C4-2B (cell line): ENCODE measurements around the gene WDR62.
"Not testable (repeated sequence)": the region's sequence is repeated elsewhere in the genome, so short reads cannot be mapped to it uniquely, and the experiment has no call there.

Experiments used
- H3K27ac ChIP-seq: fragments of 450-650 bp; 2 replicates; pipeline ENCODE4 v1.5.1; 2017
- ZFX ChIP-seq: fragments of 450-650 bp; IDR thresholded peaks from 2 replicates; pipeline ENCODE4 v1.6.1; 2017
- TF ChIP-seq, protein P1 (sequence below): fragments of 450-650 bp; conservative IDR thresholded peaks from 2 replicates; pipeline ENCODE4 v1.5.1; 2017; ENCODE audit warnings: mild to moderate bottlenecking

WDR62 gene

DNA sequence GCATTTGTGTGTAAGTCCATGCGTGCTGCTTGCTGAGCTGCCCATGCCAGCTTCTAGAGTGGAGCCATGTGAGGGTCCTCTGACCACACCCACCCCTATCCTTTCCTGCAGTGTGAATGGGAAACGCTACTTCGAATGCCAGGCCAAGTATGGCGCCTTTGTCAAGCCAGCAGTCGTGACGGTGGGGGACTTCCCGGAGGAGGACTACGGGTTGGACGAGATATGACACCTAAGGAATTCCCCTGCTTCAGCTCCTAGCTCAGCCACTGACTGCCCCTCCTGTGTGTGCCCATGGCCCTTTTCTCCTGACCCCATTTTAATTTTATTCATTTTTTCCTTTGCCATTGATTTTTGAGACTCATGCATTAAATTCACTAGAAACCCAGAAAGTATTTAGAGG is 70.9 kb downstream of the WDR62 start:
- TF ChIP-seq, protein P1, sequence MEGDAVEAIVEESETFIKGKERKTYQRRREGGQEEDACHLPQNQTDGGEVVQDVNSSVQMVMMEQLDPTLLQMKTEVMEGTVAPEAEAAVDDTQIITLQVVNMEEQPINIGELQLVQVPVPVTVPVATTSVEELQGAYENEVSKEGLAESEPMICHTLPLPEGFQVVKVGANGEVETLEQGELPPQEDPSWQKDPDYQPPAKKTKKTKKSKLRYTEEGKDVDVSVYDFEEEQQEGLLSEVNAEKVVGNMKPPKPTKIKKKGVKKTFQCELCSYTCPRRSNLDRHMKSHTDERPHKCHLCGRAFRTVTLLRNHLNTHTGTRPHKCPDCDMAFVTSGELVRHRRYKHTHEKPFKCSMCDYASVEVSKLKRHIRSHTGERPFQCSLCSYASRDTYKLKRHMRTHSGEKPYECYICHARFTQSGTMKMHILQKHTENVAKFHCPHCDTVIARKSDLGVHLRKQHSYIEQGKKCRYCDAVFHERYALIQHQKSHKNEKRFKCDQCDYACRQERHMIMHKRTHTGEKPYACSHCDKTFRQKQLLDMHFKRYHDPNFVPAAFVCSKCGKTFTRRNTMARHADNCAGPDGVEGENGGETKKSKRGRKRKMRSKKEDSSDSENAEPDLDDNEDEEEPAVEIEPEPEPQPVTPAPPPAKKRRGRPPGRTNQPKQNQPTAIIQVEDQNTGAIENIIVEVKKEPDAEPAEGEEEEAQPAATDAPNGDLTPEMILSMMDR, result no peak
- TF ChIP-seq ZFX, result no peak
- no peak overlapping the region for H3K27ac ChIP-seq

DNA sequence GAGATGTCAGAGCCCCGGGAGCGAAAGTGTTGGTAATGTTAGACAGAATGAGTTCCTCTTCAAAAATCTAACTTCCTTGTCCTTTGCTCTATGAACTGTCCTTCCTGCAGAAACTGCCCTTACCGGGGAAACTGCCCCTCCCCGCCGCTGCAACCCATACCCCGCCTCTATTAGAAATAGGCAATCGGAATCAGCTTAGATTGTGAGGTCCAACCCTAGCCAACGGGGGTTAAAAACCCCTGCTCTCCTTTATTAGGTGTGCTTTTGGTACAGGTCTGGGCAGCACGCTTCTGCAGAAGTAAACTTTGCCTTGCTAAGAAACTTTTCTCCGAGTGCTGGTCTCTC is 73.7 kb downstream of the WDR62 start:
- no peak for TF ChIP-seq ZFX
- TF ChIP-seq, protein P1, result no peak
- H3K27ac ChIP-seq, result peak overlapping the region; percentile 80

DNA sequence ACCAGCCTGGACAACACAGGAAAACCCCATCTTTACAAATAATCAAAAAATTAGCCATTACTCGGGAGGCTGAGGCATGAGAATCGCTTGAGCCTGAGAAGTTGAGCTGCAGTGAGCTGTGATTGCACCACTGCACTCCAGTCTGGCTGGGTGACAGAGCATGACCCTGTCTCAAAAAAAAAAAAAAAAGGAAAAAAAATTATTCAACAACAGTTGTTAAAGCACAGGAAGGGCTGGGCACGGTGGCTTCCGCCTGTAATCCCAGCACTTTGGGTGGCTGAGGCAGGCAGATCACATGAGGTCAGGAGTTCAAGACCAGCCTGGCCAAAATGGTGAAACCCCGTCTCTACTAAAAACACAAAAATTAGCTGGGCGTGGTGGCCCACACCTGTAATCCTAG is 76.5 kb downstream of the WDR62 start:
- H3K27ac ChIP-seq, result not testable (repeated sequence)

DNA sequence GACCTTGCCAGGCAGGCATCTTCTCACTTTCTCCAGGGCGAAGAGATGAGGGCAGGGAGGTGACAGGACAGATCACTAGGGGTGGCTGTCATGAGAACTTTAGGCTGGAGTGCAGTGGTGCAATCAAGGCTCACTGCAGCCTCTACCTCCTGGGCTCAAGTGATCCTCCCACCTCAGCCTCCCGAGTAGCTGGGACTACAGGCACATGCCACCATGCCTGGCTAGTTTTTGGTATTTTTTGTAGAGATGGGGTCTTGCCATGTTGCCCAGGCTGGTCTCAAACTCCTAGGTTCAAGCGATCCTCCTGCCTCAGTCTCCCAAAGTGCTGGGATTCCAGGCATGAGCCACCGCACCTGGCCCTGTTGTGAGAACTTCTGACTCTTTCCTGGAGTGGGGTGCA is 80.2 kb downstream of the WDR62 start:
- H3K27ac ChIP-seq, result not testable (repeated sequence)

DNA sequence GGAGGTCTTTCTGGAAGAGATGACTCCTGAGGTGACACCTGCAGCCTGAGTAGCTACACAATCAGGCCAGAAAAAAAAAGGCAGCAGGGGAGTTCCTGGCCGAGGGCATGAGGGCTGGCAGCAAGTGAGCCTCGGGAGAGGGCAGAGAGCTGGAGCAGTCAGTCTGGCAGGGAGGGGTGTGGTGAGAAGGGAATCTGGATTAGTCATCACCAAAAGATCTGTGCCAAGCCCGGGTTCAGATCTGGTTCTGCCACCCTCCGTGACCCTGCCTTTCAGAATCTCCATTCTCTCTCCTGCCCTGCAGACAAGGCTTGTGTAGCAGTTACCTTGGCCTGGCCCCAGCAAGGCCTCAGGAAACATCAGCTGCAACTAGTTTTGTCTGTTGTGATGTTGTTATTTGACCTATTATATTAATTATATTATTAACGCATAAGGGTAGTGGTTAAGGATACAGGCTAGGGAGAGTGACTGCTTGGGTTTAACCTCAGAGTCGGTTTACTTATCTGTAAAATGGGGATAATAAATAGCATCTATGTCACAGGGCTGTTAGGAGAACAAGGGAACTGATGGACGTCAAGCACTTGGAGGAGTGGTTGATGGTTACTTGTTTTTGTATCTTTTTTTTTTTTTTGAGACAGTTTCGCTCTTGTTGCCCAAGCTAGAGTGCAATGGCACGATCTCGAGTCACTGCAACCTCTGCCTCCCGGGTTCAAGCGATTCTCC is 82.4 kb downstream of the WDR62 start:
- TF ChIP-seq, protein P1, result no peak
- no peak for TF ChIP-seq ZFX
- peak overlapping the region; percentile 96 for H3K27ac ChIP-seq

DNA sequence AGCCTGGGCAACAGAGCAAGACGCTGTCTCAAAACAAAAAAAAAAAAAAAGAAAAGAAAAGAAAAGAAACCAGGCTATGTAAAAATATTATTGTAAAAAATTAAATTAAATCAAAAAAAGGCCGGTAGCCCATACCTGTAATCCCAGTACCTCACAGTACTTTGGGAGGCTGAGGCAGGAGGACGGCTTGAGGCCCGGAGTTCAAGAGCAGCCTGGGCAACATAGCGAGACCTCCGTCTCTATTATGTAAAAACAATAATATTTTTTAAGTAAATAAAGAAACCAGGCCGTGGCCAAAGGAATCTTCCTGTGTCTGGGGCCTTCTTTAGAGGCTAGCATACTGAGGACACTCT is 84.4 kb downstream of the WDR62 start:
- H3K27ac ChIP-seq, result peak overlapping the region; percentile 96
- no peak for TF ChIP-seq ZFX
- TF ChIP-seq, protein P1, result no peak

DNA sequence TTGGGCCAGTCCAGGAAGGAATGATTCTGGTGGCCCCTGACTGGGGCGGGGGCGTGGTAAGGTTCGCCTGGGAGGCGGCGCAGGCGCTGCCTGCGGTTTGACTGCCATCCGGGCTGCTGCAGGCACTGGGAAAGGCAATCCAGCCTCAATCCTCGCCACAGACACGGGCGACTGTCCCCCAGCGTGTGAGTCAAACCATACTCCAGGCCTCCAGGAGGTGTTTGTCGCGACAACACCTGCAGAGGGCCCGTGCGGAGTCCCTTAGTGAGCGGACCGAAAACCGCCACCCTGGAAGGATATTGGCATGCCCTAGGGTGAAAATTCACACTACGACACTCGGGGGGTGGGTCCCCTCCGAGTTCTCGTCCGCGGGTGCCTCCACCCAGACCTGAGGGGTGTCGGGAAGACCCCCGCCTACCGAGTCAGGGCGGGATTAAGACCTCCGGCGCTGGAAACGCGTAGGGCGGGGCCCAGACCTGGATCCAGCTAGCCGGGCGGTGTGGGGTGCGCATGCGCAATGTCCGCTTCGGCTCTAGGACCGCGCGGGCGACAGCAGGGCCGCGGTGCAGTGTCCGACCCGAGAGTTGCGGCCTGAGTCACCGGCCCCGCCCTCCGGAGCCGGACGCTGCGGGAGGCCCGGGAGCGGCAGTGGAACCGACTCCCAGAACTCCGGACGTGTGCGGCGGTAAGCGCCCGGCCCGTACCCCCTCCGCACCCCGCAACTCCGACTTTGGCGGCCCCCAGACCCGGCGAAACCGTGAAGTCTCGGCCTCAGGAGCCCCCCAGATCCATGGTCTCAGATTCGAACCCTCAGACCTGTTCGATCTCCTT is 85.0 kb downstream of the WDR62 start, which contains the start of gene CAPNS1:
CAPNS1 (plus strand) TSS at position 594 of the 831 bp plus-strand sequence. CDS start 946 bp downstream, outside the sequence.
- TF ChIP-seq, protein P1, result no peak
- 0 out of 2 replicates have a peak, but pooled peaks have one; percentile 31 for TF ChIP-seq ZFX
- peak within 1 kb of the TSS; percentile 96 for H3K27ac ChIP-seq

DNA sequence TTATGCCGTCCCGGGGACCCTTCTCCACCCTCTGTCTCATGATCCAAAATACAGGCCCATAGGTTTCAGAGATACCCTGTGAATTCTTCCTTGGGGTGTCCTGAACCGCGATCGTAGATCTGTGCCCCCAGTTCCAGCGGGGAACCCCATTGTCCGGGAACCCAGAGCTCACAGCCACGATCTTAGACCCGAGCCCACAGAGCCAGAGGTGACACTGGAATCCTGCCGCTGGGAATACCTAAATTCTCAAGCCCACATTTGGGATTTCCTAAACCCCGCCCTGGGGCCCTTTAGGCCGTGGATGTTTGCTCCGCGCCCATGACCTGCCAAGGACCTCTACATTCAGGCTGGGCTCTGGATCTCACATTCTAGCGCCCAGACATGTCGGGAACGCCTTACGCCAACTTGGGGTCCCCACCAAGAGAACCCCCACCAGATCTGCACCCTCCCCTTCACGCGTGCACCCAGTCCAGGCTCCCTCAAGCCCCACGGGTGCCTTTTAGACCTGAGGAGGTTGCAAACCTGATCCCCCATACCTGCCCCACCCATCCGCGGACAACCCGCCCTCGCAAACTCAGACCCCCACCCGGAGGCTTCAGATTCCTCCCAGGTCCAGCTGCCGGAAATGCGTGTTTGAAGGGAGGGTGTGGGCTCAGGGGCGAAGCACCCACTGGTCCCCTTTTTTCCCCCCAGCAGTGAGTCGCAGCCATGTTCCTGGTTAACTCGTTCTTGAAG is 85.8 kb downstream of the WDR62 start:
- no peak for TF ChIP-seq ZFX
- TF ChIP-seq, protein P1, result no peak
- H3K27ac ChIP-seq, result peak overlapping the region; percentile 96
